GM18867 (cell line): Measurements from ENCODE around the gene SEL1L.
"Not testable (repeated sequence)": the region's sequence is repeated elsewhere in the genome, so short reads cannot be mapped to it uniquely, and the experiment has no call there.

Source experiments
- ATAC-seq: cut with Tn5 transposase; IDR thresholded peaks from one replicate; pipeline ENCODE4 v1.9.1; 2021; ENCODE audit warnings: mild to moderate bottlenecking, moderate library complexity; ENCODE audit not compliant: unreplicated experiment

The SEL1L gene

GRCh38 chr14:81529391-81529790, 4.3 kb downstream of the SEL1L start:
- no peak for ATAC-seq

DNA sequence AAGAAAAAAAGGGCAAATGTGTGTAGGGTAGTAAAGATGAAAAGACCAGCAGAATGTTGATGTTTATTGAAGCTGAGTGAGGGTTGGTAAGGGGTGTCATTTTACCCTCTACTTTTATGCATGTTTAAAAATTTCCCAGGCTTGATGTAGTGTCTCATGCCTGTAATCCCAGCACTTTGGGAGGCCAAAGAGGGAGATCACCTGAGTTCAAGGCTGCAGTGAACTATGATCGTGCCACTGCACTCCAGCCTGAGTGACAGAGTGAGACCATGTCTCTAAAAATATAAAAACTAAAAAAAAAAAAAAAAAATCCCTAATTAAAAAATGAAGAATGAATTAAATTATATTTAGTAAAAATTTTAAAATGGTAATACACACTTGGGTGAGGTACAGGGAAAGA, 8.5 kb downstream of the SEL1L start:
- no peak for ATAC-seq

DNA sequence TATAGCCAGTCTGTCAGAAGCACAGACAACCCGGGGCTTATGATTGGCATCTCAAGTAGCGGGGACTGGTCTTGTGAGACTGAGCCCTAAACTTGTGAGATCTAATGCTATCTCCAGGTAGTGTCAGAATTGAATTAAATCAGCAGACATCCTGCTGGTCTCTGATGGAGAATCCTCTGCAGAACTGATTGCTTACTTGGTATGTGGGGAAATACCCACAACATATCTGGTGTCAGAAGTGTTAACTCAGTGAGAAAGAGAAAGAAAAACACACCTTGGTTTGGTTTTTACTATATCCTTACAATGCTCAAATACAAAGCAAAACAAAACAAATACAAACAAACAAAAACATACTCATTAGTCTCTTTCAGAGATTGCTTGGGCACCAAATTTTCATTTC, 10.0 kb downstream of the SEL1L start:
- peak; percentile 89 for ATAC-seq

- ATAC-seq, result no peak
These were observed 10.6 kb downstream of the SEL1L start for GRCh38 chr14:81523016-81523415.

DNA sequence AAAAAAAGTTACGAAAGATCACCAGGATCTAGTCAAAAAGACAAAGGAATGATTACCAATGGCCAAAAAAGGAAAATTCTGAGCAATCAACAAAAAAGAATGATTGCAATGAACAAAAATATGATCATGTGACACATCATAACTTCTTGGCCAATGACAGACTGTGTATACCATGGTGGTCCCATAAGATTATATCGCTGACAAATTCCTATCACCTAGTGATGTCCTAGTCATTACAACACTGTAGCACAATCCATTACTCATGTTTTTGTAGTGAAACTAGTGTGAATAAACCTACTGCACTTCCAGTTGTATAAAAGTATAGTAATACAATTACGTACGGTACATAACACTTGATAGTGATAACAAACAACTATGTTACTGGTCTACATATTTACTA, 12.3 kb downstream of the SEL1L start:
- no peak for ATAC-seq

GRCh38 chr14:81519200-81520011, 14.2 kb downstream of the SEL1L start:
- peak; percentile 37 for ATAC-seq

DNA sequence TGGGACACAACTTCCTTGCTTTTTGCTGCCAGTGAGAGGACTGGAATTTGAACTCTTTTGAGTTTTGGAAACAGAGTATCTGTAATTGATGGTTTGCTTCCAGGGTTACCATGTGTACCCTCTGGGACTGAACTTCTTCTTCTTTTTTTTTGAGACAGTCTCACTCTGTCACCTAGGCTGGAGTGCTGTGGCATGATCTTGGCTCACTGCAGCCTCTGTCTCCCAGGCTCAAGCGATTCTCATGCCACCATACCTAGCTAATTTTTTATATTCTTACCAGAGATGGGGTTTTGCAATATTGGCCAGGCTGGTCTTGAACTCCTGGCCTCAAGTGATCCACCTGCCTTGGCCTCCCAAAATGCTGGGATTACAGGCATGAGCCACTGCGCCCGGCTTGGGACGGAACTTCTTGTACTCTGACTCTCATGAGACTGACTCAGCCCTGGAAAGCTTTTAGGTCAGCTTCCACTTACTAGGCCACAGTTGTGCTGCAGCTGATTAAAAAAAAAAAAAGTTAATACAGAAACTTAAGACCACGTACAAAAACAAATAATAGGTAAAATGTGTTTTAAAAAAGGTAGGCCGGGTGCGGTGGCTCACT, 15.8 kb downstream of the SEL1L start:
- no peak for ATAC-seq

DNA sequence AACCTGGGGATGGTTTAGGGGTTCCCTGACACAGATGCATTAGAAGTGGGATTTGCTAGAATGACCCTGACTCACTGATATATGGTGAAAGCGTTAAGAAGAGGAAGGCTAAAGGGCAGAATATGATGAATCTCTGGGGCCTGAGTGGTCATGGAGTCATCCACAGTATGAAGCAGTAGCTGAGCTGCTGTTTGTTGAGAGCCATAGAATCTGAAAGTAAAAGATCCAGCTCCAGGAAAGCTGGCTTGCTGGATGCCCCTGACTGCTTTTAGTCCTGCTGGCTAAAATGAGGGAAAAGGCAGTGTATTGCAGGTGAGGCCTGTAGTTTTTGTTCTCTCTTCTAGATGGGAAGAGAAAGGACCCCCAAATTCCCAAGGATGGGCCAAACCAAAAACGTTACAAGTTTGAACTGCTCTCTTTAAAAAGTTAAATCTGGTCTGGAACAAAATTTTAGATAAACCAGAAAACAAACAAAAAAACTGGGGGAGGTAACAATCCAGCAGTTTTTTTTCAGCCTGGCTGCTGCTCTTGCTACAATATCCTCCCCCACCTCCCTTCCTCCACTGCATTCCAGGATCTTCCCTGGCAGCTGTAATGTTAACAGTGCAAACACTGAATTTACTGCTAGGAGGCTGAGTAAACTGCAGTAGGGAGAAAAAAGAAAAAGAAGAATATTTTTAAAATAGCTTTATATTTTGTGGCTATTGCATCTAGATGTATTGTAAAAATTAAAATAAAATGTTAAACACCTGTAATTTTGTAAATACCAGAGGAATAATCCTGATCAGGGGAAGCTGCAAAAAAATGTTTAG, 16.5 kb downstream of the SEL1L start:
- ATAC-seq, result no peak

- ATAC-seq, result not testable (repeated sequence)
These were observed 17.7 kb downstream of the SEL1L start for GRCh38 chr14:81515927-81516326.

GRCh38 chr14:81512826-81513225, 20.8 kb downstream of the SEL1L start:
- ATAC-seq, result not testable (repeated sequence)

DNA sequence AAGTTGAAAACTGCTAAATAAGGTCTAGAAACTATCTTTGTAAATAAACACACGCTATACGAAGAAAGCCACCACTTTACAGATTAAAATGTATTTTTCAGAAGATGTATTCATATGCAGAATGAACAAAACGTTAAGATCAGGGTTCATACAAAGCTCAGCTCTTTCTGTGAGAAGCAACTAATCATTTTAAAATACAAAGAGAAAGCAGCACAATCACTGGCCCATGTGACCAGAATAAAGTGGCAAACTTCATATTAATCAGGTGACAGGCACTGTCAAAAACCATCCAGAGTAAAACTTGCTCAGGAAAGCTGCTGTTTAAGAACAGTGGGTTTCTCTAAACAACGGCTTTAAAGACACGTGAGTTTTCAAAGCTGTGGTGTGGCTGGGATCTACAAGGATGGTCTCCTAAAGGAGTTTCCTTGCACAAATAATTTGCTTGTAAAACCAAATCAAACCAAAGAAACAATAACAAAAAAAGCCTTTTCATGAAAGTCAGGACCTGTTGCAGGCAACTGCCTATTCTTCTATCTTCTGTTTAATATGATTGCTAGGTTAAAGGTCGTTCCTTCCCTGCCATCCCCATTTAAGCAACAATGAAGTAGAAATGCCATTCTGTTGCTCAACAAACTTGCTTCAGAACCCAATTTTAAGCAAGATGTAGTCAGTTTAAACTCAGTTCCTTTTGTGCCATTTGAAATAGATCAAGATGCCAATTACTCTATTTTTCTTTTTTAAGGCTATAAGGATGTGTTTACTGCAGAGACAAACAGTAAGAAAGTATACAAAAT, 22.3 kb downstream of the SEL1L start:
- no peak for ATAC-seq

GRCh38 chr14:81509838-81510452, 23.7 kb downstream of the SEL1L start:
- ATAC-seq, result no peak

DNA sequence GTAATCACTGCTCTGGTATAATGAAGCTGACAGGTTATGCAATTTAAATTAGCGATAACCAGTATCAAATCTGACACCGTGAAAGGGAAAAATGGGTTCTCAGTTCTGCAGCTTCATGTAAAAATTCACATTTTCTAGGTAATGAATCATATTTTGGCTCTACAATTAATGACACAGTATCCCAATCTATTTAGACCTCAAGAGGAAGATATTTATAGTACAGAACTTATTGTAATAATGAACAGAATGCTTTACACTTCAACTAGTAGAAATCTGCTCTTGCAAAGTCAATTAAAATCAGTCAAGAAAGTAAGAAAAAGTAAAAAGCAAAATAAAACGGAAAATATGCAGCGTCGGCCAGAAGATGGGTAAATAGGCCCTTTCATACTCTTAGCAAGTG, 24.3 kb downstream of the SEL1L start:
- ATAC-seq, result no peak

- ATAC-seq, result no peak
These were observed 27.2 kb downstream of the SEL1L start for GRCh38 chr14:81506487-81506886.

GRCh38 chr14:81504864-81505263, 28.8 kb downstream of the SEL1L start:
- no peak for ATAC-seq

GRCh38 chr14:81485781-81486180, 47.9 kb downstream of the SEL1L start:
- peak; percentile 19 for ATAC-seq

DNA sequence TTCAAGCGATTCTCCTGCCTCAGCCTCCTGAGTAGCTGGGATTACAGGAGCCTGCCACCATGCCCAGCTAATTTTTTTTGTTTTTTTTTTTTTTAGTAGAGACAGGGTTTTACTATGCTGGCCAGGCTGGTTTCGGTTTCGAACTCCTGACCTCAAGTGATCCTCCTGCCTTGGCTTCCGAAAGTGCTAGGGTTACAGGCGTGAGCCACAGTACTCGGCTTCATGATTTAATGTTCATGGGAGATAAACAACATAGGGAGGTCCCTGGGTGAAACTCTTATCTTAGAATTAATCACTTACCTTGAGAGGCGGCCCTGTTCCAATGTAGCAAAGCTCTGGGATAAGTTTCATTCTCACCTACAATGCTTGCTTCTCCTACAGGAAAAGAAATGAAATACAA, 48.3 kb downstream of the SEL1L start:
- ATAC-seq, result peak; percentile 98

- no peak for ATAC-seq
These were observed 49.5 kb downstream of the SEL1L start for GRCh38 chr14:81484120-81484519.

- no peak for ATAC-seq
These were observed 52.9 kb downstream of the SEL1L start for GRCh38 chr14:81480741-81481140.

DNA sequence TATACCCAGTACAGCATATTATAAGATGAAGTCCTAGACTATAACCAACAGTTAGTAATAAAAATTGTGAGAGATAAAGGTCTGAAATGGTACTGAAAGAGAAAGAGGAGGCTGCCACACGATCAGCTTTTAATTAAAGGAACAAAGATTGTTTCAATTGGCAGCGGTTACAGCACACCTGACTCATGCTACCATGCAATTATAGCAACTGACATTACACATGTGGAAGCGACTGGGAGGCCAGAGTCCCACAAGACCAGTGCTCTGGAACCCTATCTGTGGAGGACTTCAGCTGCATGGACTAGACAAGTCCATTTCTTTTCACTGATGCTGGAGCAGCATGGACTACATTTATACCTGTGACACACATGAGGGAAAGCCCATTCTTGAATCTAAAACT, 55.2 kb downstream of the SEL1L start:
- no peak for ATAC-seq

DNA sequence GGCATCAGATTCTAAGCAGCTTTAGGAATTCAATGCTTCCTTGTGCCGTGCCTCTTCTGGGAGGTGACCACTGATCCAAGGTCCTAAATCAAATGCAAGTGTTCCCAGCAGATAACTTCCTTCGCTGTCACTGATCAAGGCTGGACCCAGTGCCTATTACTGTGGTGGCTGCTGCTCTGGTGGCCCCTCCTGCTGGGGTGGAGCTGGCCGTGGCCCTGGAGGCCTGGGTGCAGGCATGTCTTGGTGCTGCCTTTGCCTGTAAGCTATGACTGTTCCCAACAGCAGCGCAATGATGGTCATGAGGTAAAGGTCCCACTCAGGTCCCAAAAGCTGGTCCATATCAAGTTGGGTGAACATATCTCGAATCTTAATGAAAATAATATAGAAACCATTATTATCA, 56.8 kb downstream of the SEL1L start:
- ATAC-seq, result no peak
